Adipocyte (in vitro differentiated cells): Measurements from ENCODE around the gene SRRD.

ENCODE experiments used
- DNase-seq: peaks from one replicate; pipeline ENCODE4 v3.0.0-alpha.2; 2015; ENCODE audit warnings: low read depth
- H3K27me3 ChIP-seq: replicated peaks from 2 replicates; pipeline ENCODE4 v1.7.0; 2013; ENCODE audit warnings: mild to moderate bottlenecking, low read length, moderate library complexity; ENCODE audit not compliant: control insufficient read depth, insufficient read depth
- H3K36me3 ChIP-seq: 2 replicates; pipeline ENCODE4 v1.7.0; 2013; ENCODE audit warnings: low read length, mild to moderate bottlenecking, moderate library complexity; ENCODE audit not compliant: control insufficient read depth, insufficient read depth, severe bottlenecking
- H3K4me1 ChIP-seq: 2 replicates; pipeline ENCODE4 v1.7.0; 2013; ENCODE audit warnings: mild to moderate bottlenecking, low read length, moderate library complexity; ENCODE audit not compliant: control insufficient read depth, insufficient read depth
- H3K4me3 ChIP-seq: 2 replicates; pipeline ENCODE4 v1.7.0; 2013; ENCODE audit warnings: mild to moderate bottlenecking, low read length, moderate library complexity
- H3K9ac ChIP-seq: 2 replicates; pipeline ENCODE4 v1.7.0; 2013; ENCODE audit warnings: mild to moderate bottlenecking, low read length, moderate library complexity
- H3K9me3 ChIP-seq: 2 replicates; pipeline ENCODE4 v1.7.0; 2013; ENCODE audit warnings: mild to moderate bottlenecking, low read length, moderate library complexity; ENCODE audit not compliant: control insufficient read depth

Gene SRRD

DNA sequence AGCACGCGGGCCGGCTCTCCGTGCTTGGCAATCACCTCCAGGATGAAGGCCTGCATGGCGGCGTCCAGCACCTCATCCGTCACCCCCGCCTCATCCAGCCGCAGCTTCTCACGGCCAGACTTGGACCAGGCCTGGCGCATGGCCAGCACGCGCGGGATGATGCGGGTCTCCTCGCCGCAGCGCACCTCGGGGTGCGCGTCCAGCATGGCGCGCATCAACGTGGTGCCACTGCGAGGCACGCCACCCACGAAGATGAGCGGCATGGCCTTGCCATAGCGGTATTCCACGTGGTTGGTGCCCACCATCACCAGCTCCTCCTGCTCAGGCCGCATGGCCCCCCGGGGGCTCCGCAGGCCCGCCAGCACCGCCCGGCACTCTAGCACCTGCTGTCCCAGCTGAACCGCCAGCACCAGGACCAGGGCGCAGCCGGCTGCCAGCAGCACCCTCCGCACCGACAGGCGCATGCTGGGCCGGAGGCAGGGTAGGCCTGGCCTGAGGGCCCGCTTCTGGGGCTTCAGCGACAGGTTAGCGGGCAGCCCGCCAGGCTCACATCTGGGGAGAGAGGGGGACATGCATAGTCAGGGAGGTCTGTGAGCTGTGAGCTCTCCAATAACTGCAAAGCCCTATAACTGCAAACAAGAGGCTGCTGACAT lies 57.6 kb downstream of the SRRD start:
- H3K9me3 ChIP-seq: no peaks in the 10 kb centered on the region
- peaks cover 30% of the 10 kb centered on the region for H3K36me3 ChIP-seq
- H3K9ac ChIP-seq: no peak overlapping the region

DNA sequence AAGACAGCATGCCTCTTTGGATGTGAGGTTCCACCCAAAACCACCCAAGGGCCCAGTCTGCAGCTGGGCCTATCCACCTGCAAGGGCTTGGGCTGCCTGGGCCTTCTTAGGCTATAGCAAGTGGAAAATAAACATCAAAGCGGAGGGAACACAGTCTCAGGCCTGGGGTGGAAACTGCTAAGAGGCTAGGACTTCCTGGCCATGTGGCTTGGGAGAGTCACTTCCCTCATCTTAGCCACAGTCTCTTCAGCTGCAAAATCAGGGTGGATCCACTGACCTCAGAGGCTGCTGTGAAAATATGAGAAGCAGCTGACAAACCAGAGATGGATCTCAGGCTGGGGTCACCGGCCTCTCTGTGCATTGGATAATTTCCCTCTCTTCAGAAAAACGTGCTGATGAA lies 59.2 kb downstream of the SRRD start:
- Histone ChIP-seq H3K4me3 (no peak overlapping the region), H3K36me3 (peaks cover 24% of the 10 kb centered on the region), H3K27me3 (no peaks in the 10 kb centered on the region), H3K9ac (no peak overlapping the region), H3K4me1 (peaks cover 15% of the 10 kb centered on the region), H3K9me3 (no peaks in the 10 kb centered on the region)
- DNase-seq: no peak

More for the DNA sequence above, 57.6 kb downstream of the SRRD start:
- DNase-seq: no peak
- peaks cover 6% of the 10 kb centered on the region for H3K4me1 ChIP-seq
- H3K27me3 ChIP-seq: no peaks in the 10 kb centered on the region
- H3K4me3 ChIP-seq: no peak overlapping the region
